T-helper 17 cell (primary cell): ENCODE data around the gene EEF2K. TPM values are rescaled to one million over a fixed set of nuclear protein-coding genes. Genes with fewer than 3 reads are reported as not detected.
"Not testable (repeated sequence)": the region's sequence is repeated elsewhere in the genome, so short reads cannot be mapped to it uniquely, and the experiment has no call there.

ENCODE experiments used
- ATAC-seq: fragments of 150-1000 bp; cut with Tn5 transposase; 2 replicates; pipeline ENCODE4 v1.10.0; 2021; ENCODE audit warnings: mild to moderate bottlenecking, moderate library complexity
- DNase-seq, 3 donors: peaks; one replicate each; pipeline versions ENCODE4 v3.0.0 to v3.0.0-alpha.2; 2020 to 2021
- H3K9me3 ChIP-seq: one replicate; pipeline ENCODE4 v1.7.0; 2013; ENCODE audit warnings: low read length, mild to moderate bottlenecking; ENCODE audit not compliant: control insufficient read depth, poor library complexity, severe bottlenecking
- H3K27ac Mint-ChIP-seq: one replicate; pipeline ENCODE4 v1.8.0; 2022; ENCODE audit warnings: mild to moderate bottlenecking, moderate library complexity, mixed read lengths
- H3K27me3 Mint-ChIP-seq: one replicate; pipeline ENCODE4 v1.8.0; 2022; ENCODE audit warnings: mixed read lengths
- H3K36me3 Mint-ChIP-seq: one replicate; pipeline ENCODE4 v1.8.0; 2022; ENCODE audit warnings: low read depth, mixed read lengths
- H3K4me1 Mint-ChIP-seq: one replicate; pipeline ENCODE4 v1.8.0; 2022; ENCODE audit warnings: mild to moderate bottlenecking, mixed read lengths
- H3K4me3 Mint-ChIP-seq: one replicate; pipeline ENCODE4 v1.8.0; 2022; ENCODE audit warnings: mild to moderate bottlenecking, moderate library complexity, mixed read lengths
- total RNA-seq, 4 donors: library from RNA in 2 of 4; stranded (reverse) in 2 of 4; gene quantifications; one replicate each; pipeline ENCODE4 v1.2.3 and lab custom pipeline; 2022 to 2026

Gene EEF2K
- total RNA-seq, 2 donors from 2014 or later: 14.4 to 14.7 TPM

GRCh38 chr16:22192261-22193062, 13.6 kb upstream of the EEF2K start:
- peaks cover 4% of the 10 kb centered on the region for H3K36me3 Mint-ChIP-seq
- DNase-seq (peak; percentile 67 to 81 (median 74)), ATAC-seq (peak; percentile 32)
- no peaks in the 10 kb centered on the region for H3K27me3 Mint-ChIP-seq
- H3K4me1 Mint-ChIP-seq: peaks cover 54% of the 10 kb centered on the region
- H3K9me3 ChIP-seq: no peaks in the 10 kb centered on the region
- H3K4me3 Mint-ChIP-seq: peak overlapping the region; percentile 84
- H3K27ac Mint-ChIP-seq: peak overlapping the region; percentile 97

- Mint-ChIP-seq H3K27ac (peak overlapping the region; percentile 97), H3K4me1 (peaks cover 53% of the 10 kb centered on the region), H3K36me3 (peaks cover 4% of the 10 kb centered on the region), H3K4me3 (peak overlapping the region; percentile 84), H3K27me3 (no peaks in the 10 kb centered on the region)
- DNase-seq (no peak), ATAC-seq (no peak)
- no peaks in the 10 kb centered on the region for H3K9me3 ChIP-seq
Measured at GRCh38 chr16:22193063-22193411, 13.0 kb upstream of the EEF2K start.

- Mint-ChIP-seq H3K4me1 (peaks cover 42% of the 10 kb centered on the region), H3K4me3 (peak overlapping the region; percentile 87), H3K36me3 (peaks cover 4% of the 10 kb centered on the region), H3K27ac (peak overlapping the region; percentile 97), H3K27me3 (no peaks in the 10 kb centered on the region)
- DNase-seq (peak in 1 of 3 donors; percentile 20), ATAC-seq (no peak)
- H3K9me3 ChIP-seq: no peaks in the 10 kb centered on the region
Measured at GRCh38 chr16:22194707-22195444, 11.2 kb upstream of the EEF2K start.

- peak overlapping the region; percentile 97 for H3K27ac Mint-ChIP-seq
- H3K9me3 ChIP-seq: no peaks in the 10 kb centered on the region
- no peak for DNase-seq
- peaks cover 4% of the 10 kb centered on the region for H3K36me3 Mint-ChIP-seq
- ATAC-seq: no peak
- no peaks in the 10 kb centered on the region for H3K27me3 Mint-ChIP-seq
- H3K4me1 Mint-ChIP-seq: peaks cover 41% of the 10 kb centered on the region
- H3K4me3 Mint-ChIP-seq: peak overlapping the region; percentile 87
Measured at GRCh38 chr16:22195445-22195694, 10.7 kb upstream of the EEF2K start.

GRCh38 chr16:22195695-22196558, 10.2 kb upstream of the EEF2K start:
- ATAC-seq (peak; percentile 6), DNase-seq (peak; percentile 70 to 89 (median 84))
- peak overlapping the region; percentile 97 for H3K27ac Mint-ChIP-seq
- H3K27me3 Mint-ChIP-seq: no peaks in the 10 kb centered on the region
- H3K36me3 Mint-ChIP-seq: peaks cover 4% of the 10 kb centered on the region
- H3K4me1 Mint-ChIP-seq: peaks cover 35% of the 10 kb centered on the region
- peak overlapping the region; percentile 87 for H3K4me3 Mint-ChIP-seq
- H3K9me3 ChIP-seq: no peaks in the 10 kb centered on the region

GRCh38 chr16:22196559-22197168, 9.4 kb upstream of the EEF2K start:
- not testable (repeated sequence) for DNase-seq, H3K9me3 ChIP-seq, H3K27me3 Mint-ChIP-seq, ATAC-seq, H3K36me3 Mint-ChIP-seq
- Mint-ChIP-seq H3K27ac (peak overlapping the region; percentile 97), H3K4me1 (peaks cover 32% of the 10 kb centered on the region), H3K4me3 (peak overlapping the region; percentile 87)

GRCh38 chr16:22198547-22199293, 7.4 kb upstream of the EEF2K start:
- no peak for DNase-seq
- H3K4me3 Mint-ChIP-seq: no peak overlapping the region
- peak overlapping the region; percentile 97 for H3K27ac Mint-ChIP-seq

GRCh38 chr16:22202261-22202637, 3.8 kb upstream of the EEF2K start:
- Mint-ChIP-seq H3K27me3 (no peaks in the 10 kb centered on the region), H3K27ac (peak overlapping the region; percentile 39), H3K36me3 (no peaks in the 10 kb centered on the region), H3K4me1 (peaks cover 16% of the 10 kb centered on the region), H3K4me3 (no peak overlapping the region)
- DNase-seq (no peak), ATAC-seq (no peak)
- no peaks in the 10 kb centered on the region for H3K9me3 ChIP-seq

More at GRCh38 chr16:22198547-22199293, 7.4 kb upstream of the EEF2K start:
- no peak for ATAC-seq
- no peaks in the 10 kb centered on the region for H3K9me3 ChIP-seq
- H3K36me3 Mint-ChIP-seq: peaks cover 4% of the 10 kb centered on the region
- peaks cover 19% of the 10 kb centered on the region for H3K4me1 Mint-ChIP-seq
- H3K27me3 Mint-ChIP-seq: no peaks in the 10 kb centered on the region

GRCh38 chr16:22203091-22203490, 3.0 kb upstream of the EEF2K start:
- no peak for ATAC-seq
- H3K36me3 Mint-ChIP-seq: no peaks in the 10 kb centered on the region

GRCh38 chr16:22204091-22204655, 1.9 kb upstream of the EEF2K start:
- Mint-ChIP-seq H3K4me3 (no peak overlapping the region), H3K27me3 (no peaks in the 10 kb centered on the region), H3K27ac (no peak overlapping the region), H3K4me1 (peaks cover 18% of the 10 kb centered on the region), H3K36me3 (no peaks in the 10 kb centered on the region)
- DNase-seq (no peak), ATAC-seq (no peak)
- no peaks in the 10 kb centered on the region for H3K9me3 ChIP-seq

More at GRCh38 chr16:22203091-22203490, 3.0 kb upstream of the EEF2K start:
- H3K9me3 ChIP-seq: no peaks in the 10 kb centered on the region
- Mint-ChIP-seq H3K27ac (peak overlapping the region; percentile 39), H3K4me1 (peaks cover 22% of the 10 kb centered on the region), H3K27me3 (no peaks in the 10 kb centered on the region), H3K4me3 (no peak overlapping the region)
- DNase-seq: no peak

GRCh38 chr16:22205577-22206012, 483 bp upstream of the EEF2K start:
- no peaks in the 10 kb centered on the region for H3K9me3 ChIP-seq
- no peaks in the 10 kb centered on the region for H3K27me3 Mint-ChIP-seq
- ATAC-seq (no peak), DNase-seq (no peak)
- peak overlapping the region; percentile 54 for H3K27ac Mint-ChIP-seq
- peak overlapping the region; percentile 96 for H3K4me3 Mint-ChIP-seq
- no peaks in the 10 kb centered on the region for H3K36me3 Mint-ChIP-seq
- H3K4me1 Mint-ChIP-seq: peaks cover 20% of the 10 kb centered on the region
